GM19025 (cell line): ENCODE results near the gene IFITM2.
"Not testable (repeated sequence)": the region's sequence is repeated elsewhere in the genome, so short reads cannot be mapped to it uniquely, and the experiment has no call there.

Experiments
- ATAC-seq: cut with Tn5 transposase; IDR thresholded peaks from one replicate; pipeline ENCODE4 v1.9.1; 2021; ENCODE audit warnings: mild to moderate bottlenecking, low read depth, moderate library complexity; ENCODE audit not compliant: unreplicated experiment

The IFITM2 gene

GRCh38 chr11:307766-308708, at the start of gene IFITM2:
Gene IFITM2, plus strand, starts transcription at chr11:307816. Its CDS starts 377 bp downstream, at chr11:308193.
- ATAC-seq, result not testable (repeated sequence)

- ATAC-seq, result no peak
These were observed 48.2 kb upstream of the IFITM2 start for GRCh38 chr11:259413-259812.

- ATAC-seq, result no peak
These were observed 46.0 kb upstream of the IFITM2 start for GRCh38 chr11:261624-262023.

GRCh38 chr11:266676-267439, 40.8 kb upstream of the IFITM2 start:
- no peak for ATAC-seq

GRCh38 chr11:267491-267994, 40.1 kb upstream of the IFITM2 start:
- no peak for ATAC-seq

- ATAC-seq, result peak; percentile 37
These were observed 38.9 kb upstream of the IFITM2 start for GRCh38 chr11:268716-269145.

- peak; percentile 57 for ATAC-seq
These were observed 38.3 kb upstream of the IFITM2 start for GRCh38 chr11:269146-269890.

GRCh38 chr11:270451-271318, 36.9 kb upstream of the IFITM2 start:
- no peak for ATAC-seq

GRCh38 chr11:271319-271715, 36.3 kb upstream of the IFITM2 start:
- ATAC-seq, result no peak

GRCh38 chr11:272195-272930, 35.3 kb upstream of the IFITM2 start:
- ATAC-seq, result no peak

- no peak for ATAC-seq
These were observed 34.8 kb upstream of the IFITM2 start for GRCh38 chr11:272931-273198.

- no peak for ATAC-seq
These were observed 31.4 kb upstream of the IFITM2 start for GRCh38 chr11:276219-276618.

- no peak for ATAC-seq
These were observed 29.3 kb upstream of the IFITM2 start, which contains the start of gene NLRP6 for GRCh38 chr11:278001-278951. Gene NLRP6, plus strand, starts transcription at chr11:278407. Its CDS starts 163 bp downstream, at chr11:278570.

GRCh38 chr11:279040-279965, 28.3 kb upstream of the IFITM2 start:
- ATAC-seq, result no peak

- ATAC-seq, result no peak
These were observed 27.5 kb upstream of the IFITM2 start for GRCh38 chr11:279966-280705.
